Measurements from ENCODE around the gene ELAPOR2.

- no peak for TF ChIP-seq CTCF (IDR thresholded peaks at IDR 0.05)
- TF ChIP-seq EZH2 (IDR thresholded peaks at IDR 0.05; ENCODE audit: borderline replicate concordance, insufficient read depth, low read depth, low read length, poor library complexity, severe bottlenecking), result no peak
Observed at GRCh38 chr7:87029078-87029477, 30.4 kb downstream of the ELAPOR2 start.
